ENCODE results near the gene IQCK.
A peak's percentile ranks its signal among the peaks of the same experiment; 100 is the strongest.
"Not testable (repeated sequence)": the region's sequence is repeated elsewhere in the genome, so short reads cannot be mapped to it uniquely, and the experiment has no call there.

IQCK gene, protein sequence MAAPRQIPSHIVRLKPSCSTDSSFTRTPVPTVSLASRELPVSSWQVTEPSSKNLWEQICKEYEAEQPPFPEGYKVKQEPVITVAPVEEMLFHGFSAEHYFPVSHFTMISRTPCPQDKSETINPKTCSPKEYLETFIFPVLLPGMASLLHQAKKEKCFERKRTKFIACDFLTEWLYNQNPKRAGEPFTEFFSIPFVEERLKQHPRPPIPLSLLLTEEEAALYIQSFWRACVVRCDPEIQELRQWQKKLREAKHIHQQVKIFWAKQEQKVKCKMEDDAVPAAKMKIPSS

GRCh38 chr16:19717741-19718623 is at the start of gene IQCK, which contains the start of gene KNOP1:
TSS of gene IQCK (plus strand) at chr16:19718271. CDS start at chr16:19718307, 36 bp downstream.
TSS of gene KNOP1 (minus strand) at chr16:19718227. CDS start at chr16:19715035, 3,192 bp downstream.
- peak; percentile 62 for DNase-seq

DNA sequence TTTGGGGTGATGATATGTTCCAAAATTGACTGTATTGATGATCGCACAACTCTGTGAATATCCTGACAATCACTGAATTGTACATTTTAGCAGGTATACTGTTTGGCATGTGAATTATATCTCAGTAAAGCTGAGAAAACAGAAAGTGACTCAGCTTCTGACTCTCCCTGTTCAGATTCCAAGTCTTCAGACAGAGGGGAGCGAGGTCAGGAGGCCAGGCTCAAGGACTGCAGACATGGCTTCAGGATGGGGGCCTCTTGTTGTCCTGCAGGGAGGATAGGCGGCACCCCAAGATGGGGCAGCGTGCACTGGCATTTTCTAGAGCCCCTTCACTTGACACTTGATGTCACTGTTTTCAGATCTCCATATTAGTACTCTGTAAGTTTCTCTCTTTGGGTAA is 45.7 kb upstream of the IQCK start:
- no peak for DNase-seq

GRCh38 chr16:19674485-19674884 is 43.6 kb upstream of the IQCK start:
- no peak for DNase-seq

GRCh38 chr16:19677402-19677801 is 40.7 kb upstream of the IQCK start:
- DNase-seq: no peak

GRCh38 chr16:19678804-19679203 is 39.3 kb upstream of the IQCK start:
- DNase-seq: no peak

DNA sequence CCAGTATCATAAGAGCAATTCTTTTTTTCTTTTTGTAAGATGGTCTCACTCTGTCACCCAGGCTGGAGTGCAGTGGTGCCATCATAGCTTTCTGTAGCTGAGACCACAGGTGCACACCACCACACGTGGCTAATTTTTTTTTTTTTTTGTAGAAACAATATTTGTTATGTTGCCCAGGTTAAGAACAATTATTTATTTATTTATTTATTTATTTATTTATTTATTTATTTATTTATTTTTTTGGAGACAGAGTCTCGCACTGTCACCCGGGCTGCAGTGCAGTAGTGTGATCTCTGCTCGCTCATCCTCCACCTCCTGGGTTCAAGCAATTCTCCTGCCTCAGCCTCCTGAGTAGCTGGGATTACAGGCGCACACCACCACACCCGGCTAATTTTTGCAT is 38.8 kb upstream of the IQCK start:
- DNase-seq: not testable (repeated sequence)

- DNase-seq: no peak
These were observed 37.2 kb upstream of the IQCK start for GRCh38 chr16:19680881-19681340.

DNA sequence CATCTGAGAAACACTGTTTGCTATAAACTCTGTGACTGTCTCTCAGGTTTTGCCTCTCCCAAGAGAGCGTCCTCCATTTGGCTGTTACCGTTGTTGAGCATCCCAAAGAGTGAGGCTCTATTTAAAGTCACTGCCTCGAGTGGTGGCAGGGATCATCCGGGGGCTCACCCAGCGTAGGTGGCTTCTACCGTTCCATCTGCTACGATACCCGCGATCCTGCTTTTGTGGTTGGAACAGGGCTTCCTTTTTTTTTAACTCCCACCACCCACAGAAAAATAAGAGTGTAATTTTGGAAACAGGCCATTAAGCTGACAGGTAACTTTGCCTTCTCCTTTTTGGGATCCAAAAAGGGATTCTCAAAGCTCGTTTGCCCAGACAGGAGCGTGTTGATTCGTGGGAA is 36.4 kb upstream of the IQCK start:
- no peak for DNase-seq

DNA sequence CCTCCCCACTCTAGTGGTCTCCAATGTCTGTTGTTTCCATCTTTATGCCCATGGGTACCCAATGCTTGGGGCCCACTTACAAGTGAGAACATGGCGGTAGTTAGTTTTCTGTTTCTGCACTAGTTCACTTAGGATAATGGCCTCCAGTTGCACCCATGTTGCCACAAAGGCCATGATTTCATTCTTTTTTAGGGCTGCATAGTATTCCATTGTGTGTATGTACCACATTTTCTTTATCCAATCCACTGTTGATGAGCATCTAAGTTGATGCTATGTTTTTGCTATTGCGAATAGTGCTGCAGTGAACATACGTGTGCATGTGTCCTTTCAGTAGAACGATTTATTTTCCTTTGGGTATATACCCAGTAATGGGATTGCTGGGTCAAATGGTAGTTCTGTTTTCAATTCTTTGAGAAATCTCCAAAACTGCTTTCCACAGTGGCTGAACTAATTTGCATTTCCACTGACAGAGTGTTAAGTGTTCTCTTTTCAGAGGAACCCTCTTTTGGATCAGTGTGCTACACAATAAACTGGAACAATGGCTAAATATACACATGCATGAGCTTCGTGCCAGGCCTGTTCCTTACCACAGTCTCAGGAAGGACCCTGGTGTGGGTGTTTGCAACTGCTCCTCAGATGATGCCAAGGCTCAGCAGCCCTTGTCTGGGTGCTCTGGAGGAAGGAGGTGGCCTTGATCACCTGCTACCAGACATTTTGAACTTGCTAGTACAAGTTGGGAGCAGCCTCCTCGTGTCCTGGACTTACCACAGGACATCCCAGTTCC is 34.4 kb upstream of the IQCK start:
- DNase-seq: no peak

DNA sequence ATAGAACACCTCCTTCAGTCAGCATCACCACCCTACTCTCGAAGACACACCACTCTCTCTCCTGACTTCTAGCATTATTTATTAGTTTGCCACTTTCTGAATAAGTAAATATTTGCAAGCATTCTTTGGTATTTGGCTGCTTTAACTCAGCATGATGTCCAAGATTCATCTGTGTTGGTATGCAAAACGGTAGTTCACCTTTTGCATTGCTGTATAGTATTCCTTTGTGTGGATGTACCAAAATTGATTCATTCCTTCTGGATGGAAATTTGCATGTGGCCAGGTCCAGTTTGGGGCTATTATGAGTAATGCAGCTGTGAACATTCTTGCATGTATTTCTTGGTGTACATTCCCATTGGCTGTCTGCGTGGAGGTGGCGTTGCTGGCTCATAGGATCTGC is 32.9 kb upstream of the IQCK start:
- DNase-seq: no peak

- no peak for DNase-seq
These were observed 30.8 kb upstream of the IQCK start for GRCh38 chr16:19687279-19687678.

GRCh38 chr16:19688396-19689024 is 29.6 kb upstream of the IQCK start:
- DNase-seq: no peak

GRCh38 chr16:19689342-19689741 is 28.7 kb upstream of the IQCK start:
- no peak for DNase-seq

DNA sequence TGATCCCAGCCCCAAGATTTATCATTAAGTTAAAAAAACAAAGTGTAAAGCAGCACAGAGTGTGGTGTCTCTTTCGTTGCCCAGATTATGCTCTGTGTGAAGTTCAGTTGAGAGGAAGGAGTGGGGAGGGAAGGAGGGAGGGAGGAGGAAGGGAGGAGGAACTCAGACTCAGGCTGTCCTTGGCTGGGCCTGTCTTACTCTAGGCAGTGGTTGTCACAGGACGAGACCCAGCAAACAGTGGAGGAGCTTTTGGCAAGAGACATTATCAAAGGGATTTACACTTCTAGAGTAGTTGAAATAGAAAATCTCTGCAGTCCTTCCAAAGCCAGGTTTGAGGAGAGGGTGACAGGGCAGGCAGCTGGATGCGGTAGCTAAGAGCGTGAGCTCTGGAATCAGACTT is 27.9 kb upstream of the IQCK start:
- DNase-seq: no peak

DNA sequence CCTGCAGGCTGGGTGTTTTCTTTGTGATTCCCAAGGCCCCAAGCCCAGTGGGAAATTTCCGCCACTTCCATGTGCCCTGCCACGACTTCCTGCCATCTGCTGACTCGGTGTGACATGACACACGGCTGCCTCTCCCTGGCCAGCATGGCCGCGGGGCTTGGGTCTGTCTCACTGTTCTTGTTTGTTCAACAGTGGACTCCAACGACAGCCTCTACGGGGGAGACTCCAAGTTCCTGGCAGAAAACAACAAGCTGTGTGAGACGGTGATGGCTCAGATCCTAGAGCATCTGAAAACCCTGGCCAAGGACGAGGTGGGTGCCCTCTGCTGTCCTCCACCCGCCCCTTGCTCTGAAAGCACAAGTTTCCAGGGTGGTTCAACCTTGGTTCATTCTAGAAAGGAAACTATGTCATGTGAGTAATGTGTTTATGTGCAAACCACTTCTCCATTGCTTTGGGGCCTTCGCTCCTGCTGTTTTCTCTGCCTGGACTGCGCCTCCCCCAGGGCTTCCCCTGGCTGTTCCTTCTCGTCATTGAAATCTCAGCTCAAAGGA is 26.8 kb upstream of the IQCK start:
- DNase-seq: no peak

DNA sequence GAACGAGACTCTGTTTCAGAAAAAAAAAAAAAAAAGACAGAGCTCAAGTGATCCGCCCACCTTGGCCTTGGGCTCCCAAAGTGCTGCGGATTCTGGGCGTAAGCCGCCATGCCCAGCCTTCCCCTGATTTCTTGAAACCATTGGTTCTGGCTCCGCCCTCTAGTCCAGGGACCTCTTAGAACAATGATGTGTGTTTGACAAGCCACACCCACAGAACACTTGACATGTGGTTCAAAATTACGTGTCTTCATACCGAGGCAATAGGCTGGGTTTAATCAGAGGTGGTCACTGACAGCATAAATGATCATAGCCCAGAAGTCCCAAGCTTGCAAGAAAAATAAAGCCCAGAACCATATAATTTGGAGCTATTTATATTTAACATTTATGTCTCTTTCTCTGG is 23.1 kb upstream of the IQCK start:
- DNase-seq: no peak

DNA sequence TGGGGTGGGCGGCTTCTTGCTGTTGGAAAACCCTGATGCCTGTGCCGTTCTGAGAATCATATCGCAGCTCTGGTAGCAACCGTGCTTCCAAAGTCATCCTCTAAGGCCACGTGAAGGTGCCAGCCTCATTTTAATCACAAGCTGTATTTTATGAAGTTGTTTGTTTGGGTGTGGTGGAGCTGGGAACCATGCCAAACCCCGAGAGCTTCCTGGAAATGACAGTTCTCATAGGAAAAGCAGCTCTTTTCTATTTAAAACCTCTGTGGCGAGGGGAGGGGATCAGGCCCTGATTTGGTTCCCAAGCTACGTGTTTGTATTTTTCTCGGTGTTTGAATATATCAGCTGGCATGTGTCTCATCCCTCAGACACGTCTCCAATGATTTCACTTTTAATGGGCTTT is 21.7 kb upstream of the IQCK start:
- peak; percentile 42 for DNase-seq

DNA sequence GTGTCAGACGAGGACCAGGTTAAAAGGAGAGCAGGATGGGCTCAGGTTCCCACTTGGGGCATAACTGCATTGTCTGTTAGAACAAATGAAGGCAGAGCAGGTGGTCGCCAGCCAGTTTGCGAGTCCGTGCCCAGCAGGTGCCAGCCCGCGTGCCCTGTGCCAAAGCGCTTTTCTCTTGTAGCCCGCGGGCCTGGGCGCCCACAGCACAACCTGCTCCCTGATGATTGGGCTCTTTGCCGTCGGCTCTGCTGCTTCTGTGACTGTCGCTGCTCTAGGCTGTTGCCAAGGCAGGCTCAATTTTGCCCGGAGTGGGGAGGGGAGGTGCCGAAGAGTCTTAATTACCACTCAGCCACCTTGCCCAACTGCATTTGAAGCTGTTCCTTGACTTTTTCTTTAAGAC is 21.1 kb upstream of the IQCK start:
- DNase-seq: no peak

DNA sequence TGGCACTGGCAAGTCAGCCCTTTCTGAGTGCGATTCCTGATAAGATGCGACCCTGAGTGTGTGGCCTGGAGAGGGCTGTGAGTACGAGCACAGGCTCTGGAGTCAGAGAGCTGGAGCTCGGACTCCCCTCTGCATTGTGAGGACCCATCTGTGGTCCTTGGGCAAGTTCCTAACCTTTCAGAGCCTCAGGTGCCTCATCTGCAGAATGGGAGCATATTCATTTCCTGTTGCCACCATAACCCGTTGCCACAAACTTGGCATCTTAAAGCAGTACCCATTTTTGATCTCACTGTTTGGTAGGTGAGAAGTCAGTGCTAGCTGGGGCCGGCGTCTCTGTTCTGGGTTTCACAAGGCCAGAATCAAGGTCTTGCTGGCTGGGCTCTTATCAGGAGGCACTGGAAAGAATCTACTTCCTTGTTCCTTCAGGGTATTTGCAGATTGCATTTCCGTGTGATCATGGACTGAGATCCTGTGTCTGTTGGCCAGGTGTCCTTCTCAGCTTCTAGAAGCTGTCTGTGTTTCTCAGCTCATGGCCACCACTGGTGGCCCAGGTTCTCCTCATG is 20.2 kb upstream of the IQCK start:
- no peak for DNase-seq

GRCh38 chr16:19698480-19699465 is 19.3 kb upstream of the IQCK start:
- no peak for DNase-seq

DNA sequence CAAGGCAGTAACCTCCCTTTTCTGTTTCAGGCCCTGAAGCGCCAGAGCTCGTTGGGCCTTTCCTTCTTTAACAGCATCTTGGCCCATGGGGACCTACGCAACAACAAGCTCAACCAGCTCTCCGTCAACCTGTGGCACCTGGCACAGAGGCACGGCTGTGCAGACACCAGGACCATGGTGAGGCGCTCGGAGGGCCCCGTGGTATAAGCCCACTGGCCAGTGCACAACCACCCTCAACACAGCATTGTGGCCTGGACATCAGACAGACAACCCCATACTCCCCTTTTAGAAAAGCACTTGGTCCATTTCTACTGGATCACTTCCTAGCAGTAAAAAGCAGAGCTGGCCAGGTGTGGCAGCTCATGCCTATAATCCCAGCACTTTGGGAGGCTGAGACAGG is 18.6 kb upstream of the IQCK start:
- DNase-seq: no peak

Measured in NCI-H446 treated with DMSO at 0.1 percent for 48 hours (cell line).